GM20000 (cell line): ENCODE results near the gene IPO11.

Source experiments
- DNase-seq: peaks from one replicate; pipeline ENCODE4 v3.0.0; 2012; ENCODE audit warnings: low spot score
- CTCF ChIP-seq: IDR thresholded peaks from 2 replicates; pipeline ENCODE4 v1.5.1; 2012; ENCODE audit warnings: mild to moderate bottlenecking, control low read depth; ENCODE audit errors: extremely low read depth, missing control alignments

Gene IPO11

GRCh38 chr5:62412549-62413329 is at the start of gene IPO11:
TSS of gene IPO11 (plus strand) at chr5:62412763. CDS start at chr5:62437280, 24,517 bp downstream.
- TF ChIP-seq CTCF: no peak
- peak; percentile 94 for DNase-seq

DNA sequence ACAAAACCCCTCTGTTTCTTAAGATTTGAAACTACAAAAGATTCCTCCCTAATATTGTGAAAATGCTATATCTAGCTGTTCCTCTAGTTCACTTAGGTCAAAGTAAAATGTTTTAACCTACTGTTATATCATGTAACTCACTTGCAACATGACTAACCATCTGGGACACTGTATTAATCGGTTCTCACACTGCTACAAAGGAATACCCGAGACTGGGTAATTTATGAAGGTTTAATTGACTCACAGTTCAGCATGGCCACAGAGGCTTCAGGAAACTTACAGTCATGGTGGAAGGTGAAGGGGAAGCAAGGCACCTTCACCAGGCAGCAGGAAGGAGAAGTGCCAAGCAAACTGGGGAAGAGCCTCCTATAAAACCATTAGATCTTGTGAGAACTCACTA is 43.5 kb upstream of the IPO11 start:
- DNase-seq: no peak

GRCh38 chr5:62371409-62371808 is 41.2 kb upstream of the IPO11 start:
- no peak for DNase-seq
- TF ChIP-seq CTCF: no peak

More for the DNA sequence above, 43.5 kb upstream of the IPO11 start:
- no peak for TF ChIP-seq CTCF

GRCh38 chr5:62372600-62372999 is 40.0 kb upstream of the IPO11 start:
- TF ChIP-seq CTCF: no peak
- DNase-seq: no peak

DNA sequence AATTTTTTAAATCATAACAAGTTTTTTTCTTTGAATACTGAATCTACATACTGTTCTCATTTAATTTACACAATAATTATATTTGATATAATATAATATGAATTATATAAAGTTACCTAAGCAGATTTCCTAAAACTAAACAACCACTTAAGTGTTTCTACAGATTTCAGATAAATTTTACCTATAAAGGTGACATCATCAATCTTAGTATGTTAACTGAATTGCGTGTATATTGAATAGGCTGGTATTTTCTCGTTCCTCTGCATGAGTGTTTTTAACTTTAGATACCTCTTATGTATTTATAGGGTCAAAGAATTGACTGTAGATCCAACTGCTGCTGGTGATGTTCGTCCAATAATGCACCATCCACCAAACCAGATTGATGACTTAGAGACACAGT is 39.2 kb upstream of the IPO11 start:
- DNase-seq: no peak
- no peak for TF ChIP-seq CTCF

- no peak for DNase-seq
- no peak for TF ChIP-seq CTCF
Observed at GRCh38 chr5:62374090-62374489, 38.5 kb upstream of the IPO11 start.

- no peak for DNase-seq
- no peak for TF ChIP-seq CTCF
Observed at GRCh38 chr5:62375627-62376026, 36.9 kb upstream of the IPO11 start.
